H9 (cell line): ENCODE data around the gene RNF225. TPM values are rescaled to one million over a fixed set of nuclear protein-coding genes. Genes with fewer than 3 reads are reported as not detected.

Experiments used
- DNase-seq: peaks from one replicate; pipeline ENCODE4 v3.0.0-alpha.2; 2017
- H2AFZ ChIP-seq: one replicate; pipeline ENCODE4 v1.6.1; 2013; ENCODE audit warnings: mild to moderate bottlenecking, low read length, control low read depth, moderate library complexity
- H2AK5ac ChIP-seq: 2 replicates; pipeline ENCODE4 v1.6.1; 2013; ENCODE audit warnings: low read length, control low read depth, mixed read lengths; ENCODE audit not compliant: insufficient read length
- H2BK120ac ChIP-seq: one replicate; pipeline ENCODE4 v1.6.1; 2013; ENCODE audit warnings: low read depth, mild to moderate bottlenecking, low read length, control low read depth, inconsistent platforms; ENCODE audit not compliant: poor library complexity, severe bottlenecking
- H2BK12ac ChIP-seq: 2 replicates; pipeline ENCODE4 v1.6.1; 2013; ENCODE audit warnings: low read length, control low read depth, mixed read lengths, low read depth; ENCODE audit not compliant: insufficient read length
- H2BK15ac ChIP-seq: 2 replicates; pipeline ENCODE4 v1.6.1; 2013; ENCODE audit warnings: low read depth, low read length, control low read depth
- H2BK20ac ChIP-seq: one replicate; pipeline ENCODE4 v1.6.1; 2013; ENCODE audit warnings: low read depth, mild to moderate bottlenecking, low read length, control low read depth, inconsistent platforms; ENCODE audit not compliant: poor library complexity, severe bottlenecking
- H2BK5ac ChIP-seq: 2 replicates; pipeline ENCODE4 v1.6.1; 2013; ENCODE audit warnings: low read length, control low read depth, mixed read lengths; ENCODE audit not compliant: insufficient read length
- H3K14ac ChIP-seq: 2 replicates; pipeline ENCODE4 v1.6.1; 2013; ENCODE audit warnings: low read length, control low read depth; ENCODE audit not compliant: insufficient read depth
- H3K18ac ChIP-seq: 2 replicates; pipeline ENCODE4 v1.6.1; 2013; ENCODE audit warnings: low read depth, mild to moderate bottlenecking, mixed read lengths, low read length, control low read depth; ENCODE audit not compliant: insufficient read length
- H3K23ac ChIP-seq: 2 replicates; pipeline ENCODE4 v1.6.1; 2013; ENCODE audit warnings: low read length, control low read depth, mixed read lengths, low read depth; ENCODE audit not compliant: insufficient read length
- H3K23me2 ChIP-seq: 2 replicates; pipeline ENCODE4 v1.6.1; 2013; ENCODE audit warnings: low read depth, mild to moderate bottlenecking, mixed read lengths, low read length, control low read depth; ENCODE audit not compliant: insufficient read length, poor library complexity, severe bottlenecking
- H3K27ac ChIP-seq: 2 replicates; pipeline ENCODE4 v1.5.1; 2013; ENCODE audit warnings: low read length, control low read depth, mixed read lengths, low read depth; ENCODE audit not compliant: insufficient read length
- H3K27me3 ChIP-seq: 2 replicates; pipeline ENCODE4 v1.6.1; 2013; ENCODE audit warnings: low read length, control low read depth, inconsistent platforms; ENCODE audit not compliant: insufficient read depth
- H3K4ac ChIP-seq: 2 replicates; pipeline ENCODE4 v1.6.1; 2013; ENCODE audit warnings: low read depth, mild to moderate bottlenecking, control low read depth, inconsistent platforms, low read length, moderate library complexity
- H3K4me1 ChIP-seq: 2 replicates; pipeline ENCODE4 v1.6.1; 2013; ENCODE audit warnings: low read length, control low read depth, inconsistent platforms; ENCODE audit not compliant: insufficient read depth
- H3K4me2 ChIP-seq: 2 replicates; pipeline ENCODE4 v1.6.1; 2013; ENCODE audit warnings: low read length, control low read depth, mixed read lengths; ENCODE audit not compliant: insufficient read length, insufficient read depth
- H3K56ac ChIP-seq: 2 replicates; pipeline ENCODE4 v1.6.1; 2013; ENCODE audit warnings: low read depth, mild to moderate bottlenecking, mixed read lengths, low read length, control low read depth; ENCODE audit not compliant: insufficient read length
- H3K79me1 ChIP-seq: 2 replicates; pipeline ENCODE4 v1.6.1; 2013; ENCODE audit warnings: low read depth, mild to moderate bottlenecking, moderate library complexity, low read length, control low read depth, inconsistent platforms; ENCODE audit not compliant: insufficient read depth, poor library complexity, severe bottlenecking
- H3K79me2 ChIP-seq: 2 replicates; pipeline ENCODE4 v1.6.1; 2013; ENCODE audit warnings: low read length, control low read depth, inconsistent platforms; ENCODE audit not compliant: insufficient read depth
- H3K9ac ChIP-seq: 2 replicates; pipeline ENCODE4 v1.6.1; 2013; ENCODE audit warnings: low read length, control low read depth, mixed read lengths; ENCODE audit not compliant: insufficient read length; ENCODE audit errors: extremely low read depth
- H3K9me3 ChIP-seq: one replicate; pipeline ENCODE4 v1.6.1; 2013; ENCODE audit warnings: low read depth, low read length, inconsistent platforms; ENCODE audit not compliant: control insufficient read depth
- H3T11ph ChIP-seq: one replicate; pipeline ENCODE4 v1.6.1; 2013; ENCODE audit warnings: mild to moderate bottlenecking, low read length, control low read depth, inconsistent platforms
- H4K20me1 ChIP-seq: one replicate; pipeline ENCODE4 v1.6.1; 2013; ENCODE audit not compliant: control insufficient read depth, insufficient read length, insufficient read depth
- H4K5ac ChIP-seq: 2 replicates; pipeline ENCODE4 v1.6.1; 2013; ENCODE audit warnings: low read depth, mild to moderate bottlenecking, mixed read lengths, low read length, control low read depth; ENCODE audit not compliant: insufficient read length
- H4K8ac ChIP-seq: replicated peaks from 2 replicates; pipeline ENCODE4 v1.6.1; 2013; ENCODE audit warnings: low read length, control low read depth, mixed read lengths, low read depth; ENCODE audit not compliant: insufficient read length
- H4K91ac ChIP-seq: 2 replicates; pipeline ENCODE4 v1.6.1; 2013; ENCODE audit warnings: low read depth, mild to moderate bottlenecking, moderate library complexity, mixed read lengths, low read length, control low read depth; ENCODE audit not compliant: insufficient read length
- H3K27ac Mint-ChIP-seq, 3 experiments: 2 replicates in 2 of 3; 3 replicates in 1 of 3; pipeline ENCODE4 v1.8.0; 2020 to 2021; ENCODE audit warnings: mixed read lengths in 3 of 3, mild to moderate bottlenecking in 1 of 3, moderate library complexity in 1 of 3
- H3K27me3 Mint-ChIP-seq: 2 replicates; pipeline ENCODE4 v1.8.0; 2021; ENCODE audit warnings: low read depth, mild to moderate bottlenecking, moderate library complexity, mixed read lengths
- H3K36me3 Mint-ChIP-seq, 3 experiments: 2 replicates in 2 of 3; 3 replicates in 1 of 3; pipeline ENCODE4 v1.8.0; 2020 to 2021; ENCODE audit warnings: low read depth in 3 of 3, mixed read lengths in 3 of 3; ENCODE audit not compliant: insufficient read depth in 1 of 3
- H3K4me1 Mint-ChIP-seq, 2 experiments: 2 replicates each; pipeline ENCODE4 v1.8.0; 2020; ENCODE audit warnings: mixed read lengths in 2 of 2
- H3K4me3 Mint-ChIP-seq, 2 experiments: 2 replicates in 1 of 2; 3 replicates in 1 of 2; pipeline ENCODE4 v1.8.0; 2020 to 2021; ENCODE audit warnings: mild to moderate bottlenecking in 2 of 2, mixed read lengths in 2 of 2, moderate library complexity in 1 of 2
- H3K9me3 Mint-ChIP-seq, 2 experiments: 2 replicates in 1 of 2; 3 replicates in 1 of 2; pipeline ENCODE4 v1.8.0; 2020; ENCODE audit warnings: mild to moderate bottlenecking in 2 of 2, mixed read lengths in 2 of 2, moderate library complexity in 1 of 2
- CTCF ChIP-seq: fragments of 200-600 bp; sonication (generic); conservative IDR thresholded peaks from 3 replicates; pipeline ENCODE4 v1.8.0; 2021; ENCODE audit warnings: antibody characterized with exemption, mild to moderate bottlenecking
- WGBS: extraction: QIAGEN DNeasy Blood & Tissue Kit; methylation state at CpG from one replicate; pipeline ENCODE4 v1.1.7; 2013; ENCODE audit warnings: missing lambda C conversion rate, low lambda C conversion rate, mixed read lengths; ENCODE audit not compliant: insufficient read length; ENCODE audit errors: extremely low coverage; 5-methylcytosine and 5-hydroxymethylcytosine counted together
- total RNA-seq: library from RNA; stranded (reverse); gene quantifications from 2 replicates; pipeline ENCODE4 v1.2.1, GENCODE V29; 2021

RNF225 gene
- total RNA-seq, 1 experiment from 2014 or later: 2.1 TPM

GRCh38 chr19:58366585-58367430 lies 28.6 kb upstream of the RNF225 start:
- Histone ChIP-seq H2BK5ac (no peak overlapping the region), H3K4me2 (no peak overlapping the region), H2BK15ac (no peak overlapping the region), H4K20me1 (no peaks in the 10 kb centered on the region), H3K4me1 (no peaks in the 10 kb centered on the region), H3K79me1 (no peaks in the 10 kb centered on the region), H4K8ac (no peak overlapping the region), H3K9me3 (no peaks in the 10 kb centered on the region), H3T11ph (no peak overlapping the region), H3K18ac (no peak overlapping the region), H3K23me2 (peaks cover 3% of the 10 kb centered on the region), H3K14ac (no peak overlapping the region), H4K91ac (no peak overlapping the region), H3K27me3 (no peaks in the 10 kb centered on the region), H2BK20ac (no peak overlapping the region), H3K23ac (no peak overlapping the region), H2BK12ac (no peak overlapping the region), H3K27ac (no peak overlapping the region), H3K9ac (no peak overlapping the region), H3K4ac (no peak overlapping the region), H2AFZ (no peak overlapping the region), H2BK120ac (no peak overlapping the region), H2AK5ac (no peak overlapping the region), H4K5ac (no peak overlapping the region), H3K79me2 (no peaks in the 10 kb centered on the region), H3K56ac (no peak overlapping the region)
- WGBS: no CpG with 5 or more reads among the region's 32 CpGs
- Mint-ChIP-seq H3K9me3 (no peaks in the 10 kb centered on the region), H3K36me3 (peaks cover 0 to 5% (median 0%) of the 10 kb centered on the region in 3 experiments; a peak in 2 of 7 replicates), H3K27me3 (no peaks in the 10 kb centered on the region), H3K4me1 (no peaks in the 10 kb centered on the region; a peak in 1 of 4 replicates), H3K27ac (no peak overlapping the region), H3K4me3 (no peak overlapping the region)
- DNase-seq: peak; percentile 25
- no peak for TF ChIP-seq CTCF
